WTC11 (cell line): Measurements from ENCODE around the gene TIGD3. TPM values are rescaled to one million over a fixed set of nuclear protein-coding genes. Genes with fewer than 3 reads are reported as not detected.

Source experiments
- ATAC-seq: fragments of 200-7000 bp; cut with Tn5 transposase; 2 replicates; pipeline ENCODE4 v1.10.0; 2021; ENCODE audit warnings: mild to moderate bottlenecking, moderate library complexity
- CTCF ChIA-PET: fragments of 300-600 bp; sonication (Branson Sonifier 250); formaldehyde crosslinking; loops from one replicate; lab custom pipeline; 2021; ENCODE audit warnings: antibody characterized with exemption; lab: Charles Lee
- POLR2A ChIA-PET: fragments of 350-600 bp; sonication (Branson Sonifier 250); formaldehyde crosslinking; loops from one replicate; lab custom pipeline; 2021; ENCODE audit warnings: antibody characterized with exemption; lab: Charles Lee
- DNase-seq: peaks from one replicate; pipeline ENCODE4 v3.0.0; 2021; ENCODE audit warnings: low spot score
- H3K27ac Mint-ChIP-seq: 2 replicates; pipeline ENCODE4 v1.8.0; 2021; ENCODE audit warnings: mixed read lengths
- H3K27me3 Mint-ChIP-seq: 2 replicates; pipeline ENCODE4 v1.8.0; 2021; ENCODE audit warnings: low read depth, mild to moderate bottlenecking, moderate library complexity, mixed read lengths
- H3K36me3 Mint-ChIP-seq: 2 replicates; pipeline ENCODE4 v1.8.0; 2021; ENCODE audit warnings: mixed read lengths
- H3K4me1 Mint-ChIP-seq: 2 replicates; pipeline ENCODE4 v1.8.0; 2022; ENCODE audit warnings: mixed read lengths
- H3K4me3 Mint-ChIP-seq: 2 replicates; pipeline ENCODE4 v1.8.0; 2021; ENCODE audit warnings: mild to moderate bottlenecking, moderate library complexity, mixed read lengths
- H3K9me3 Mint-ChIP-seq: 2 replicates; pipeline ENCODE4 v1.8.0; 2021; ENCODE audit warnings: mixed read lengths
- ATF1 ChIP-seq: sonication (generic); formaldehyde crosslinking; IDR thresholded peaks from 2 replicates; pipeline ENCODE4 v1.8.1; 2023; ENCODE audit warnings: mild to moderate bottlenecking, moderate library complexity, missing genetic modification reagents
- CREM ChIP-seq: sonication (generic); formaldehyde crosslinking; IDR thresholded peaks from 2 replicates; pipeline ENCODE4 v1.8.1; 2022; ENCODE audit warnings: mild to moderate bottlenecking, missing genetic modification reagents, moderate library complexity
- ELF4 ChIP-seq: sonication (generic); formaldehyde crosslinking; IDR thresholded peaks from 2 replicates; pipeline ENCODE4 v1.8.1; 2022; ENCODE audit warnings: low read depth, mild to moderate bottlenecking, moderate library complexity, missing genetic modification reagents
- EMX1 ChIP-seq: fragments of 250-450 bp; sonication (Bioruptor Pico); IDR thresholded peaks from 2 replicates; pipeline ENCODE4 v1.8.0; 2021; ENCODE audit warnings: mild to moderate bottlenecking
- GRHL2 ChIP-seq: fragments of 250-450 bp; sonication (Bioruptor Pico); IDR thresholded peaks from 2 replicates; pipeline ENCODE4 v1.8.0; 2022; ENCODE audit warnings: mild to moderate bottlenecking, moderate library complexity; ENCODE audit not compliant: insufficient replicate concordance, severe bottlenecking
- HMGA2 ChIP-seq: fragments of 250-450 bp; sonication (Bioruptor Pico); IDR thresholded peaks from 2 replicates; pipeline ENCODE4 v1.4.0; 2021; ENCODE audit warnings: mild to moderate bottlenecking, moderate library complexity
- IRF2 ChIP-seq: sonication (generic); formaldehyde crosslinking; IDR thresholded peaks from 2 replicates; pipeline ENCODE4 v1.8.0; 2022; ENCODE audit warnings: low read depth, missing genetic modification reagents, borderline replicate concordance
- NFATC4 ChIP-seq: fragments of 250-450 bp; sonication (Bioruptor Pico); IDR thresholded peaks from 2 replicates; pipeline ENCODE4 v1.9.0; 2021; ENCODE audit warnings: mild to moderate bottlenecking
- NR2C2 ChIP-seq: sonication (generic); formaldehyde crosslinking; IDR thresholded peaks from 2 replicates; pipeline ENCODE4 v1.8.0; 2022; ENCODE audit warnings: mild to moderate bottlenecking, missing genetic modification reagents
- PRRX2 ChIP-seq: fragments of 250-450 bp; sonication (Bioruptor Pico); IDR thresholded peaks from 2 replicates; pipeline ENCODE4 v1.8.0; 2021; ENCODE audit warnings: mild to moderate bottlenecking
- SMAD4 ChIP-seq: sonication (generic); formaldehyde crosslinking; IDR thresholded peaks from 2 replicates; pipeline ENCODE4 v1.8.0; 2022; ENCODE audit warnings: mild to moderate bottlenecking, missing genetic modification reagents
- TEAD1 ChIP-seq: sonication (generic); formaldehyde crosslinking; IDR thresholded peaks from 2 replicates; pipeline ENCODE4 v1.8.0; 2022; ENCODE audit warnings: mild to moderate bottlenecking, missing genetic modification reagents
- TP53 ChIP-seq: sonication (generic); formaldehyde crosslinking; IDR thresholded peaks from 2 replicates; pipeline ENCODE4 v1.8.1; 2023; ENCODE audit warnings: mild to moderate bottlenecking, missing genetic modification reagents
- ZNF232 ChIP-seq: sonication (generic); formaldehyde crosslinking; IDR thresholded peaks from 2 replicates; pipeline ENCODE4 v1.8.0; 2022; ENCODE audit warnings: mild to moderate bottlenecking, missing genetic modification reagents
- ZNF317 ChIP-seq: sonication (generic); formaldehyde crosslinking; IDR thresholded peaks from 2 replicates; pipeline ENCODE4 v1.8.1; 2023; ENCODE audit warnings: low read depth, mild to moderate bottlenecking, moderate library complexity, missing genetic modification reagents, borderline replicate concordance
- total RNA-seq: library from RNA; stranded (reverse); gene quantifications from 3 replicates; pipeline ENCODE4 v1.2.3, GENCODE V29; 2021
- TF ChIP-seq, protein P1 (sequence below): sonication (generic); formaldehyde crosslinking; IDR thresholded peaks from 2 replicates; pipeline ENCODE4 v1.8.0; 2023; ENCODE audit warnings: mild to moderate bottlenecking, missing genetic modification reagents
- TF ChIP-seq, protein P2 (sequence below): fragments of 250-450 bp; sonication (Bioruptor Pico); IDR thresholded peaks from 2 replicates; pipeline ENCODE4 v1.8.0; 2021; ENCODE audit warnings: mild to moderate bottlenecking
- TF ChIP-seq, protein P3 (sequence below): sonication (generic); formaldehyde crosslinking; IDR thresholded peaks from 2 replicates; pipeline ENCODE4 v1.8.1; 2022; ENCODE audit warnings: missing genetic modification reagents, borderline replicate concordance
- TF ChIP-seq, protein P4 (sequence below): sonication (generic); formaldehyde crosslinking; IDR thresholded peaks from 2 replicates; pipeline ENCODE4 v1.8.1; 2022; ENCODE audit warnings: mild to moderate bottlenecking, missing genetic modification reagents, moderate library complexity, borderline replicate concordance
- TF ChIP-seq, protein P5 (sequence below): sonication (generic); formaldehyde crosslinking; IDR thresholded peaks from 2 replicates; pipeline ENCODE4 v1.8.0; 2022; ENCODE audit warnings: mild to moderate bottlenecking, missing genetic modification reagents
- TF ChIP-seq, protein P6 (sequence below): sonication (generic); formaldehyde crosslinking; IDR thresholded peaks from 2 replicates; pipeline ENCODE4 v1.8.0; 2022; ENCODE audit warnings: missing genetic modification reagents
- TF ChIP-seq, protein P7 (sequence below): fragments of 250-450 bp; sonication (Bioruptor Pico); IDR thresholded peaks from 2 replicates; pipeline ENCODE4 v1.9.0; 2021; ENCODE audit warnings: moderate library complexity, mild to moderate bottlenecking, inconsistent platforms, borderline replicate concordance
- TF ChIP-seq, protein P8 (sequence below): sonication (generic); formaldehyde crosslinking; IDR thresholded peaks from 2 replicates; pipeline ENCODE4 v1.8.0; 2022; ENCODE audit warnings: mild to moderate bottlenecking, missing genetic modification reagents

The TIGD3 gene
- total RNA-seq, 1 experiment from 2014 or later, result 1.9 TPM

DNA sequence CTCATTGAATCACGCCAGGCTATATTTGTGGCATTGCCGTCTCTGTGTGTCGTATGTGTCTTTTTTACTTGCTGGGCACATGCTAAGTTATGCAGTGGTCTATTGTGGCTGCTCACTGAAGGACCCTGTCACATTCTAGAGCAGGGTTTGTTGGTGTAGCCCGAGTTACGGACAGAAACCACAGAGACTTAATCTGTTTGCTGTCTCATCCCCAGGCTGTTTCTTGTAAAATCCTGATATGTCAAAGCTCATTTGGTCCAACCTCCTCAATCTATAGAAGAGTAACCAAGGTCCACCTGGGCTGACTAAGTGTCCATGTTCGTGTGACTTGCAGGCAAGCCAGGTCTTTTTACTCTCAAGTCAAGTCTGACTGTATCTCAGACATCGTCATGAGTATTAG lies 15.9 kb upstream of the TIGD3 start:
- ATAC-seq, result no peak
- ChIA-PET POLR2A (no interaction called here), CTCF (interaction anchor here (1.1 to 2.4 kb wide), 4 partner anchors 9 to 88 kb away, joined by 3 to 17 read pairs (median 10); partner anchors contain the start of gene CDC42EP2)
- H3K27me3 Mint-ChIP-seq, result no peaks in the 10 kb centered on the region
- DNase-seq, result no peak
- H3K36me3 Mint-ChIP-seq, result peaks cover 35% of the 10 kb centered on the region
- no peak overlapping the region for H3K4me3 Mint-ChIP-seq
- H3K9me3 Mint-ChIP-seq, result no peaks in the 10 kb centered on the region
- TF ChIP-seq SMAD4 (CRISPR knock-in tag) (no peak), HMGA2 (no peak), ELF4 (CRISPR knock-in tag) (no peak), NFATC4 (no peak), GRHL2 (CRISPR knock-in tag) (no peak), TP53 (no peak)
- TF ChIP-seq, protein P1, sequence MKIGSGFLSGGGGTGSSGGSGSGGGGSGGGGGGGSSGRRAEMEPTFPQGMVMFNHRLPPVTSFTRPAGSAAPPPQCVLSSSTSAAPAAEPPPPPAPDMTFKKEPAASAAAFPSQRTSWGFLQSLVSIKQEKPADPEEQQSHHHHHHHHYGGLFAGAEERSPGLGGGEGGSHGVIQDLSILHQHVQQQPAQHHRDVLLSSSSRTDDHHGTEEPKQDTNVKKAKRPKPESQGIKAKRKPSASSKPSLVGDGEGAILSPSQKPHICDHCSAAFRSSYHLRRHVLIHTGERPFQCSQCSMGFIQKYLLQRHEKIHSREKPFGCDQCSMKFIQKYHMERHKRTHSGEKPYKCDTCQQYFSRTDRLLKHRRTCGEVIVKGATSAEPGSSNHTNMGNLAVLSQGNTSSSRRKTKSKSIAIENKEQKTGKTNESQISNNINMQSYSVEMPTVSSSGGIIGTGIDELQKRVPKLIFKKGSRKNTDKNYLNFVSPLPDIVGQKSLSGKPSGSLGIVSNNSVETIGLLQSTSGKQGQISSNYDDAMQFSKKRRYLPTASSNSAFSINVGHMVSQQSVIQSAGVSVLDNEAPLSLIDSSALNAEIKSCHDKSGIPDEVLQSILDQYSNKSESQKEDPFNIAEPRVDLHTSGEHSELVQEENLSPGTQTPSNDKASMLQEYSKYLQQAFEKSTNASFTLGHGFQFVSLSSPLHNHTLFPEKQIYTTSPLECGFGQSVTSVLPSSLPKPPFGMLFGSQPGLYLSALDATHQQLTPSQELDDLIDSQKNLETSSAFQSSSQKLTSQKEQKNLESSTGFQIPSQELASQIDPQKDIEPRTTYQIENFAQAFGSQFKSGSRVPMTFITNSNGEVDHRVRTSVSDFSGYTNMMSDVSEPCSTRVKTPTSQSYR (CRISPR knock-in tag), result no peak
- TF ChIP-seq, protein P2, sequence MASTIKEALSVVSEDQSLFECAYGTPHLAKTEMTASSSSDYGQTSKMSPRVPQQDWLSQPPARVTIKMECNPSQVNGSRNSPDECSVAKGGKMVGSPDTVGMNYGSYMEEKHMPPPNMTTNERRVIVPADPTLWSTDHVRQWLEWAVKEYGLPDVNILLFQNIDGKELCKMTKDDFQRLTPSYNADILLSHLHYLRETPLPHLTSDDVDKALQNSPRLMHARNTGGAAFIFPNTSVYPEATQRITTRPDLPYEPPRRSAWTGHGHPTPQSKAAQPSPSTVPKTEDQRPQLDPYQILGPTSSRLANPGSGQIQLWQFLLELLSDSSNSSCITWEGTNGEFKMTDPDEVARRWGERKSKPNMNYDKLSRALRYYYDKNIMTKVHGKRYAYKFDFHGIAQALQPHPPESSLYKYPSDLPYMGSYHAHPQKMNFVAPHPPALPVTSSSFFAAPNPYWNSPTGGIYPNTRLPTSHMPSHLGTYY, result no peak
- TF ChIP-seq, protein P3, sequence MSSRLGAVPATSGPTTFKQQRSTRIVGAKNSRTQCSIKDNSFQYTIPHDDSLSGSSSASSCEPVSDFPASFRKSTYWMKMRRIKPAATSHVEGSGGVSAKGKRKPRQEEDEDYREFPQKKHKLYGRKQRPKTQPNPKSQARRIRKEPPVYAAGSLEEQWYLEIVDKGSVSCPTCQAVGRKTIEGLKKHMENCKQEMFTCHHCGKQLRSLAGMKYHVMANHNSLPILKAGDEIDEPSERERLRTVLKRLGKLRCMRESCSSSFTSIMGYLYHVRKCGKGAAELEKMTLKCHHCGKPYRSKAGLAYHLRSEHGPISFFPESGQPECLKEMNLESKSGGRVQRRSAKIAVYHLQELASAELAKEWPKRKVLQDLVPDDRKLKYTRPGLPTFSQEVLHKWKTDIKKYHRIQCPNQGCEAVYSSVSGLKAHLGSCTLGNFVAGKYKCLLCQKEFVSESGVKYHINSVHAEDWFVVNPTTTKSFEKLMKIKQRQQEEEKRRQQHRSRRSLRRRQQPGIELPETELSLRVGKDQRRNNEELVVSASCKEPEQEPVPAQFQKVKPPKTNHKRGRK, result no peak
- TF ChIP-seq, protein P4, sequence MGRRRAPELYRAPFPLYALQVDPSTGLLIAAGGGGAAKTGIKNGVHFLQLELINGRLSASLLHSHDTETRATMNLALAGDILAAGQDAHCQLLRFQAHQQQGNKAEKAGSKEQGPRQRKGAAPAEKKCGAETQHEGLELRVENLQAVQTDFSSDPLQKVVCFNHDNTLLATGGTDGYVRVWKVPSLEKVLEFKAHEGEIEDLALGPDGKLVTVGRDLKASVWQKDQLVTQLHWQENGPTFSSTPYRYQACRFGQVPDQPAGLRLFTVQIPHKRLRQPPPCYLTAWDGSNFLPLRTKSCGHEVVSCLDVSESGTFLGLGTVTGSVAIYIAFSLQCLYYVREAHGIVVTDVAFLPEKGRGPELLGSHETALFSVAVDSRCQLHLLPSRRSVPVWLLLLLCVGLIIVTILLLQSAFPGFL (CRISPR knock-in tag), result no peak
- TF ChIP-seq, protein P5, sequence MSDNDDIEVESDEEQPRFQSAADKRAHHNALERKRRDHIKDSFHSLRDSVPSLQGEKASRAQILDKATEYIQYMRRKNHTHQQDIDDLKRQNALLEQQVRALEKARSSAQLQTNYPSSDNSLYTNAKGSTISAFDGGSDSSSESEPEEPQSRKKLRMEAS (CRISPR knock-in tag), result no peak
- peak overlapping the region; percentile 28 for H3K27ac Mint-ChIP-seq
- peaks cover 13% of the 10 kb centered on the region for H3K4me1 Mint-ChIP-seq

DNA sequence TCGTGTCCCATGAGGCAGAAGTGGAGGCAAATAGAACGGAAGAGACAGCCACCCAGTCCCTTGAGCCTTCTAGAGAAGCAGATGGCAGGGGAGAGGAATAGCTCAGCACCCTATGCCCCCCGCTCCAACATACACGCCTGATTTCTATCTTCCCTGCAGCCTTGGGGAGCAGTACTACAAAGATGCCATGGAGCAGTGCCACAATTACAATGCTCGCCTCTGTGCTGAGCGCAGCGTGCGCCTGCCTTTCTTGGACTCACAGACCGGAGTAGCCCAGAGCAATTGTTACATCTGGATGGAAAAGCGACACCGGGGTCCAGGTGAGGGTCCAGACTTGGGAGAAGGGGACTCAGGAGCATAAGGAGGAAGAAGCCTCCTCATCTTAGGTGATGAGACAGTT lies 14.3 kb upstream of the TIGD3 start:
- ChIA-PET POLR2A (no interaction called here), CTCF (no interaction called here)
- no peak for ATAC-seq
- DNase-seq, result no peak
- H3K27ac Mint-ChIP-seq, result no peak overlapping the region
- peaks cover 49% of the 10 kb centered on the region for H3K36me3 Mint-ChIP-seq
- no peaks in the 10 kb centered on the region for H3K27me3 Mint-ChIP-seq
- peaks cover 3% of the 10 kb centered on the region for H3K4me1 Mint-ChIP-seq
- H3K4me3 Mint-ChIP-seq, result no peak overlapping the region
- no peaks in the 10 kb centered on the region for H3K9me3 Mint-ChIP-seq
- TF ChIP-seq PRRX2 (CRISPR knock-in tag), result no peak
- no peak for TF ChIP-seq ATF1 (CRISPR knock-in tag)
- no peak for TF ChIP-seq ZNF317 (CRISPR knock-in tag)
- TF ChIP-seq CREM (CRISPR knock-in tag), result no peak
- TF ChIP-seq, protein P5 (CRISPR knock-in tag), result no peak
- TF ChIP-seq, protein P6, sequence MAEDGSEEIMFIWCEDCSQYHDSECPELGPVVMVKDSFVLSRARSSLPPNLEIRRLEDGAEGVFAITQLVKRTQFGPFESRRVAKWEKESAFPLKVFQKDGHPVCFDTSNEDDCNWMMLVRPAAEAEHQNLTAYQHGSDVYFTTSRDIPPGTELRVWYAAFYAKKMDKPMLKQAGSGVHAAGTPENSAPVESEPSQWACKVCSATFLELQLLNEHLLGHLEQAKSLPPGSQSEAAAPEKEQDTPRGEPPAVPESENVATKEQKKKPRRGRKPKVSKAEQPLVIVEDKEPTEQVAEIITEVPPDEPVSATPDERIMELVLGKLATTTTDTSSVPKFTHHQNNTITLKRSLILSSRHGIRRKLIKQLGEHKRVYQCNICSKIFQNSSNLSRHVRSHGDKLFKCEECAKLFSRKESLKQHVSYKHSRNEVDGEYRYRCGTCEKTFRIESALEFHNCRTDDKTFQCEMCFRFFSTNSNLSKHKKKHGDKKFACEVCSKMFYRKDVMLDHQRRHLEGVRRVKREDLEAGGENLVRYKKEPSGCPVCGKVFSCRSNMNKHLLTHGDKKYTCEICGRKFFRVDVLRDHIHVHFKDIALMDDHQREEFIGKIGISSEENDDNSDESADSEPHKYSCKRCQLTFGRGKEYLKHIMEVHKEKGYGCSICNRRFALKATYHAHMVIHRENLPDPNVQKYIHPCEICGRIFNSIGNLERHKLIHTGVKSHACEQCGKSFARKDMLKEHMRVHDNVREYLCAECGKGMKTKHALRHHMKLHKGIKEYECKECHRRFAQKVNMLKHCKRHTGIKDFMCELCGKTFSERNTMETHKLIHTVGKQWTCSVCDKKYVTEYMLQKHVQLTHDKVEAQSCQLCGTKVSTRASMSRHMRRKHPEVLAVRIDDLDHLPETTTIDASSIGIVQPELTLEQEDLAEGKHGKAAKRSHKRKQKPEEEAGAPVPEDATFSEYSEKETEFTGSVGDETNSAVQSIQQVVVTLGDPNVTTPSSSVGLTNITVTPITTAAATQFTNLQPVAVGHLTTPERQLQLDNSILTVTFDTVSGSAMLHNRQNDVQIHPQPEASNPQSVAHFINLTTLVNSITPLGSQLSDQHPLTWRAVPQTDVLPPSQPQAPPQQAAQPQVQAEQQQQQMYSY (CRISPR knock-in tag), result no peak
- TF ChIP-seq TEAD1 (CRISPR knock-in tag), result no peak
- TF ChIP-seq NR2C2 (CRISPR knock-in tag), result no peak
- TF ChIP-seq EMX1, result no peak
- TF ChIP-seq ZNF232 (CRISPR knock-in tag), result no peak
- TF ChIP-seq IRF2 (CRISPR knock-in tag), result no peak
- TF ChIP-seq, protein P7, sequence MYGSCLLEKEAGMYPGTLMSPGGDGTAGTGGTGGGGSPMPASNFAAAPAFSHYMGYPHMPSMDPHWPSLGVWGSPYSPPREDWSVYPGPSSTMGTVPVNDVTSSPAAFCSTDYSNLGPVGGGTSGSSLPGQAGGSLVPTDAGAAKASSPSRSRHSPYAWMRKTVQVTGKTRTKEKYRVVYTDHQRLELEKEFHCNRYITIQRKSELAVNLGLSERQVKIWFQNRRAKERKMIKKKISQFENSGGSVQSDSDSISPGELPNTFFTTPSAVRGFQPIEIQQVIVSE, result no peak
- TF ChIP-seq, protein P8, sequence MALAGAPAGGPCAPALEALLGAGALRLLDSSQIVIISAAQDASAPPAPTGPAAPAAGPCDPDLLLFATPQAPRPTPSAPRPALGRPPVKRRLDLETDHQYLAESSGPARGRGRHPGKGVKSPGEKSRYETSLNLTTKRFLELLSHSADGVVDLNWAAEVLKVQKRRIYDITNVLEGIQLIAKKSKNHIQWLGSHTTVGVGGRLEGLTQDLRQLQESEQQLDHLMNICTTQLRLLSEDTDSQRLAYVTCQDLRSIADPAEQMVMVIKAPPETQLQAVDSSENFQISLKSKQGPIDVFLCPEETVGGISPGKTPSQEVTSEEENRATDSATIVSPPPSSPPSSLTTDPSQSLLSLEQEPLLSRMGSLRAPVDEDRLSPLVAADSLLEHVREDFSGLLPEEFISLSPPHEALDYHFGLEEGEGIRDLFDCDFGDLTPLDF, result no peak
